HG02885 (cell line): Measurements from ENCODE around the gene CCNO.
A peak's percentile ranks its signal among the peaks of the same experiment; 100 is the strongest.

ENCODE experiments used
- ATAC-seq: cut with Tn5 transposase; IDR thresholded peaks from one replicate; pipeline ENCODE4 v1.9.1; 2021; ENCODE audit warnings: mild to moderate bottlenecking; ENCODE audit not compliant: unreplicated experiment, poor library complexity

CCNO gene

GRCh38 chr5:55232985-55233928 lies at the start of gene CCNO:
Gene CCNO, minus strand, starts transcription at chr5:55233608. Its CDS starts 85 bp downstream, at chr5:55233523.
- ATAC-seq: peak; percentile 61

GRCh38 chr5:55278778-55279177 lies 45.4 kb upstream of the CCNO start:
- ATAC-seq: no peak

- no peak for ATAC-seq
Measured at GRCh38 chr5:55276771-55277170, 43.4 kb upstream of the CCNO start.

GRCh38 chr5:55258339-55258738 lies 24.9 kb upstream of the CCNO start:
- ATAC-seq: no peak

GRCh38 chr5:55254802-55255201 lies 21.4 kb upstream of the CCNO start:
- no peak for ATAC-seq

GRCh38 chr5:55250064-55250463 lies 16.7 kb upstream of the CCNO start:
- no peak for ATAC-seq

GRCh38 chr5:55241746-55242145 lies 8.3 kb upstream of the CCNO start:
- no peak for ATAC-seq

- no peak for ATAC-seq
Measured at GRCh38 chr5:55236800-55237199, 3.4 kb upstream of the CCNO start.

GRCh38 chr5:55234121-55234700 lies 803 bp upstream of the CCNO start:
- ATAC-seq: no peak

GRCh38 chr5:55232271-55232984 lies 980 bp downstream of the CCNO start:
- no peak for ATAC-seq

- no peak for ATAC-seq
Measured at GRCh38 chr5:55231919-55232270, 1.5 kb downstream of the CCNO start.

GRCh38 chr5:55231029-55231918 lies 2.1 kb downstream of the CCNO start:
- no peak for ATAC-seq

- no peak for ATAC-seq
Measured at GRCh38 chr5:55230086-55230629, 3.2 kb downstream of the CCNO start.

GRCh38 chr5:55227664-55228430 lies 5.6 kb downstream of the CCNO start:
- no peak for ATAC-seq

- peak; percentile 43 for ATAC-seq
Measured at GRCh38 chr5:55226934-55227663, 6.3 kb downstream of the CCNO start, which contains the start of gene MCIDAS. Gene MCIDAS, minus strand, starts transcription at chr5:55227315. Its CDS starts 177 bp downstream, at chr5:55227138.

GRCh38 chr5:55226027-55226933 lies 7.1 kb downstream of the CCNO start:
- ATAC-seq: peak; percentile 64

- no peak for ATAC-seq
Measured at GRCh38 chr5:55225346-55225745, 8.1 kb downstream of the CCNO start.
